ENCODE data around the gene FOXR1. TPM values are rescaled to one million over a fixed set of nuclear protein-coding genes. Genes with fewer than 3 reads are reported as not detected.
"Not testable (repeated sequence)": the region's sequence is repeated elsewhere in the genome, so short reads cannot be mapped to it uniquely, and the experiment has no call there.

FOXR1 gene
- polyA plus RNA-seq, 6 donors from 2014 or later, result not detected

- peak overlapping the region; percentile 98 to 100 (median 100) for H3K27ac Mint-ChIP-seq
- peaks cover 0 to 5% (median 1%) of the 10 kb centered on the region in 7 donors for H3K9me3 Mint-ChIP-seq
- peaks cover 45 to 70% (median 54%) of the 10 kb centered on the region in 3 donors for H3K4me1 Mint-ChIP-seq
- DNase-seq (peak; percentile 83), ATAC-seq (ENCODE audit: low read depth in 2 of 2) (peak; percentile 2)
- peak overlapping the region; percentile 94 to 97 (median 96) for H3K4me3 Mint-ChIP-seq
- H3K27me3 Mint-ChIP-seq, result peaks cover 0 to 7% (median 5%) of the 10 kb centered on the region in 3 donors
- H3K36me3 Mint-ChIP-seq, result peaks cover 0 to 10% of the 10 kb centered on the region in 2 donors
Measured at GRCh38 chr11:118930094-118930712, 41.4 kb upstream of the FOXR1 start.

- no peak for DNase-seq
- H3K27ac Mint-ChIP-seq, result peak overlapping the region in 1 of 6 donors; percentile 100
- peaks cover 0 to under 1% (median 0%) of the 10 kb centered on the region in 3 donors for H3K27me3 Mint-ChIP-seq
- peaks cover 0 to 3% (median 0%) of the 10 kb centered on the region in 7 donors for H3K9me3 Mint-ChIP-seq
- H3K4me3 Mint-ChIP-seq, result peak overlapping the region in 3 of 8 donors; percentile 55 to 95 (median 66)
- H3K4me1 Mint-ChIP-seq, result peaks cover 39 to 77% (median 58%) of the 10 kb centered on the region in 3 donors
- peaks cover 0 to 1% of the 10 kb centered on the region in 2 donors for H3K36me3 Mint-ChIP-seq
- ATAC-seq (ENCODE audit: low read depth in 2 of 2), result no peak
Measured at GRCh38 chr11:118931571-118931970, 40.0 kb upstream of the FOXR1 start.

GRCh38 chr11:118933486-118933885 is 38.1 kb upstream of the FOXR1 start:
- Mint-ChIP-seq H3K4me1 (peaks cover 29 to 59% (median 46%) of the 10 kb centered on the region in 3 donors), H3K36me3 (no peaks in the 10 kb centered on the region), H3K9me3 (no peaks in the 10 kb centered on the region), H3K27me3 (peaks cover 0 to 1% (median 0%) of the 10 kb centered on the region in 3 donors), H3K4me3 (peak overlapping the region in 3 of 8 donors; percentile 16 to 56 (median 40)), H3K27ac (peak overlapping the region in 3 of 6 donors; percentile 20 to 53 (median 31))
- DNase-seq (no peak), ATAC-seq (ENCODE audit: low read depth in 2 of 2) (no peak)

- no peaks in the 10 kb centered on the region for H3K9me3 Mint-ChIP-seq
- H3K4me3 Mint-ChIP-seq, result peak overlapping the region; percentile 44 to 86 (median 74)
- H3K27me3 Mint-ChIP-seq, result peaks cover 0 to 5% (median 4%) of the 10 kb centered on the region in 3 donors
- DNase-seq (peak; percentile 67), ATAC-seq (ENCODE audit: low read depth in 2 of 2) (peak; percentile 87 to 90)
- H3K36me3 Mint-ChIP-seq, result no peaks in the 10 kb centered on the region
- H3K4me1 Mint-ChIP-seq, result peaks cover 29 to 66% (median 44%) of the 10 kb centered on the region in 3 donors
- peak overlapping the region; percentile 34 to 94 (median 80) for H3K27ac Mint-ChIP-seq
Measured at GRCh38 chr11:118935376-118935775, 36.2 kb upstream of the FOXR1 start.

GRCh38 chr11:118938491-118939403 is 32.8 kb upstream of the FOXR1 start:
- peak overlapping the region in 2 of 6 donors; percentile 17 to 95 for H3K27ac Mint-ChIP-seq
- ATAC-seq (ENCODE audit: low read depth in 2 of 2) (no peak), DNase-seq (no peak)
- peaks cover 0 to 10% (median 4%) of the 10 kb centered on the region in 3 donors for H3K27me3 Mint-ChIP-seq
- H3K36me3 Mint-ChIP-seq, result no peaks in the 10 kb centered on the region
- H3K9me3 Mint-ChIP-seq, result no peaks in the 10 kb centered on the region
- peak overlapping the region in 1 of 8 donors; percentile 31 for H3K4me3 Mint-ChIP-seq
- peaks cover 22 to 57% (median 37%) of the 10 kb centered on the region in 3 donors for H3K4me1 Mint-ChIP-seq

GRCh38 chr11:118939404-118939915 is 32.1 kb upstream of the FOXR1 start:
- Mint-ChIP-seq H3K4me1 (peaks cover 22 to 51% (median 37%) of the 10 kb centered on the region in 3 donors), H3K4me3 (no peak overlapping the region), H3K27me3 (peaks cover 0 to 10% (median 4%) of the 10 kb centered on the region in 3 donors), H3K27ac (peak overlapping the region in 2 of 6 donors; percentile 17 to 46), H3K9me3 (no peaks in the 10 kb centered on the region), H3K36me3 (no peaks in the 10 kb centered on the region)
- no peak for DNase-seq
- no peak for ATAC-seq (ENCODE audit: low read depth in 2 of 2)

- DNase-seq, result no peak
- Mint-ChIP-seq H3K36me3 (no peaks in the 10 kb centered on the region), H3K9me3 (no peaks in the 10 kb centered on the region), H3K4me3 (peak overlapping the region in 1 of 8 donors; percentile 3), H3K27ac (no peak overlapping the region), H3K27me3 (peaks cover 0 to 10% (median 4%) of the 10 kb centered on the region in 3 donors), H3K4me1 (peaks cover 21 to 45% (median 35%) of the 10 kb centered on the region in 3 donors)
- ATAC-seq (ENCODE audit: low read depth in 2 of 2), result peak; percentile 39 to 55
Measured at GRCh38 chr11:118939953-118940598, 31.5 kb upstream of the FOXR1 start.

- no peak for ATAC-seq (ENCODE audit: low read depth in 2 of 2)
- no peak for DNase-seq
- Mint-ChIP-seq H3K4me1 (no peaks in the 10 kb centered on the region), H3K9me3 (no peaks in the 10 kb centered on the region), H3K27me3 (peaks cover 0 to 17% (median 8%) of the 10 kb centered on the region in 3 donors), H3K36me3 (no peaks in the 10 kb centered on the region), H3K27ac (no peak overlapping the region), H3K4me3 (no peak overlapping the region)
Measured at GRCh38 chr11:118947091-118947490, 24.5 kb upstream of the FOXR1 start.

- H3K27me3 Mint-ChIP-seq, result peaks cover 0 to 20% (median 8%) of the 10 kb centered on the region in 3 donors
- DNase-seq (no peak), ATAC-seq (ENCODE audit: low read depth in 2 of 2) (no peak)
- H3K9me3 Mint-ChIP-seq, result no peaks in the 10 kb centered on the region
- H3K36me3 Mint-ChIP-seq, result no peaks in the 10 kb centered on the region
- H3K4me1 Mint-ChIP-seq, result no peaks in the 10 kb centered on the region
- H3K27ac Mint-ChIP-seq, result no peak overlapping the region
- no peak overlapping the region for H3K4me3 Mint-ChIP-seq
Measured at GRCh38 chr11:118948000-118948399, 23.6 kb upstream of the FOXR1 start.

- ATAC-seq (ENCODE audit: low read depth in 2 of 2) (no peak), DNase-seq (no peak)
- no peak overlapping the region for H3K4me3 Mint-ChIP-seq
- H3K4me1 Mint-ChIP-seq, result peaks cover 9 to 11% (median 10%) of the 10 kb centered on the region in 3 donors
- H3K36me3 Mint-ChIP-seq, result no peaks in the 10 kb centered on the region
- H3K9me3 Mint-ChIP-seq, result no peaks in the 10 kb centered on the region
- H3K27me3 Mint-ChIP-seq, result peaks cover 0 to 48% (median 38%) of the 10 kb centered on the region in 3 donors
- no peak overlapping the region for H3K27ac Mint-ChIP-seq
Measured at GRCh38 chr11:118953265-118953664, 18.3 kb upstream of the FOXR1 start.

GRCh38 chr11:118953976-118954375 is 17.6 kb upstream of the FOXR1 start:
- not testable (repeated sequence) for H3K36me3 Mint-ChIP-seq; ATAC-seq (ENCODE audit: low read depth in 2 of 2); H3K4me3 Mint-ChIP-seq; DNase-seq; H3K27ac Mint-ChIP-seq; H3K9me3 Mint-ChIP-seq
- Mint-ChIP-seq H3K4me1 (peaks cover 9 to 11% (median 10%) of the 10 kb centered on the region in 3 donors), H3K27me3 (peaks cover 0 to 51% (median 38%) of the 10 kb centered on the region in 3 donors)

GRCh38 chr11:118956094-118956846 is 15.3 kb upstream of the FOXR1 start, which contains the start of gene UPK2:
Gene UPK2 (plus strand): TSS chr11:118956298. CDS start chr11:118956351, 53 bp downstream.
- Mint-ChIP-seq H3K4me3 (peak within 1 kb of the TSS in 1 of 8 donors; percentile 1), H3K27me3 (peaks cover 0 to 47% (median 33%) of the 10 kb centered on the region in 3 donors), H3K9me3 (no peaks in the 10 kb centered on the region), H3K27ac (peak within 1 kb of the TSS in 4 of 6 donors; percentile 64 to 83 (median 76)), H3K36me3 (no peaks in the 10 kb centered on the region), H3K4me1 (peaks cover 9 to 11% (median 10%) of the 10 kb centered on the region in 3 donors)
- DNase-seq, result peak; percentile 84
- ATAC-seq (ENCODE audit: low read depth in 2 of 2), result peak; percentile 97 to 99

Data from naive B cell (primary cell).